Measurements from ENCODE around the gene TMEM116. TPM values are rescaled to one million over a fixed set of nuclear protein-coding genes. Genes with fewer than 3 reads are reported as not detected.

The TMEM116 gene
- total RNA-seq, 2 experiments from 2014 or later: 12.7 to 13.4 TPM

DNA sequence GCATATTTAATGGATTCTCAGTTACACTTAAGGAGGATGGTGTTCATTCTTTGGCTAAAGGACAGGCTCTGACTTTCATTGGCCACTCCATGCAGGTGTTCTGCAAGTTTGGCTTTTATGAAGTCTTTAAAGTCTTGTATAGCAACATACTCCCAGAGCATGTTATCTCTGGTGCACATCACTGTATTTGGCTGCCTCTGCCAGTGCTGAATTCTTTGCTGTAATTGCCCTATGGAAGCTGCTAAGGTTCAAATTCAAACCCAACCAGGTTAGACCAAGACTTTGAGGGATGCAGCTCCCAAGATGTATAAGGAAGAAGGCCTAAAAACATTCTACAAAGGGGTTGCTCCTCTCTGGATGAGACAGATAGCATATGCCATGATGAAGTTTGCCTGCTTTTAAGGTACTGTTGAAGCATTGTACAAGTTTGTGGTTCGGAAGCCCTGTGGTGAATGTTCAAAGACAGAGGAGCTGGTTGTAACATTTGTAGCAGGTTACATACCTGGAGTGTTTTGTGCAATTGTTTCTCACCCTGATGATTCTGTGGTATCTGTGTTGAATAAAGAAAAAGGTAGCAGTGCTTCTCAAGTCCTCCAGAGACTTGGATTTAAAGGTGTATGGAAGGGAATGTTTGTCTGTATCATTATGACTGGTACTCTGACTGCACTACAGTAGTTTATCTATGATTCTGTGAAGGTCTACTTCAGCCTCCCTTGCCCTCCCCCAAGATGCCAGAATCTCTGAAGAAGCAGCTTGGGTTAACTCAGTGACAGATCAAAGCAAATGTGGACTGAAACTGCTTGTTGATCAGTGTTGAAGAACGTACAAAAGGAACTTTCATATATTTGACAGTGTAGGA is 19.4 kb downstream of the TMEM116 start:
- CTCF ChIA-PET: interaction anchor here (0.9 to 1.0 kb wide), 2 partner anchors 21 to 49 kb away, joined by 4 to 5 read pairs; no protein-coding TSS in a partner anchor
- Mint-ChIP-seq H3K4me1 (ENCODE audit: low read depth) (peaks cover 60% of the 10 kb centered on the region), H3K9me3 (no peaks in the 10 kb centered on the region), H3K4me3 (peak overlapping the region; percentile 72), H3K36me3 (ENCODE audit: low read depth) (peaks cover 2% of the 10 kb centered on the region), H3K27me3 (ENCODE audit: low read depth) (no peaks in the 10 kb centered on the region), H3K27ac (peak overlapping the region; percentile 31)
- peak; percentile 42 for DNase-seq
- intact Hi-C loops (cut with micrococcal nuclease): loop anchor here (1.0 to 5.0 kb wide), 4 partner anchors 20 to 151 kb away; partner anchors contain the start of genes ERP29, MAPKAPK5 and TMEM116

DNA sequence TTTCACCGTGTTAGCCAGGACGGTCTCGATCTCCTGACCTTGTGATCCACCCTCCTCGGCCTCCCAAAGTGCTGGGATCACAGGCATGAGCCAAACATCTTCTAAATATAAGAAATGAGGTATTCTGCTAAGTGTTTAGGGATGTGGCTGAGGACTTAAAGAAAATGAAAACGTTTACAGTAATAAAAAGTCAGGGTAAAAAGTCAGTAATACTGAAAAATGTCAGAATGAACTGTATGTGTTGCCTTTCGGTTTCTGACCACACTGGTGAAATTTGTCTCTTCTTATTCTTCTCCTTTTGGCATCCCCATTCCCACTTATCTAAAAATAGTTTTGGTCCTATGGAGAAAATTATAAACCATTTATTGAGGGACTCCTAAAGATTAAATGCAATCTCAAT is 20.5 kb downstream of the TMEM116 start:
- H3K9me3 Mint-ChIP-seq: no peaks in the 10 kb centered on the region
- H3K4me1 Mint-ChIP-seq (ENCODE audit: low read depth): peaks cover 52% of the 10 kb centered on the region
- H3K4me3 Mint-ChIP-seq: no peak overlapping the region
- DNase-seq: no peak
- intact Hi-C loops (cut with micrococcal nuclease): loop anchor here (1.0 to 5.0 kb wide), 4 partner anchors 9 to 150 kb away; partner anchors contain the start of gene MAPKAPK5
- peak overlapping the region; percentile 47 for H3K27ac Mint-ChIP-seq
- CTCF ChIA-PET: interaction anchor here (0.9 kb wide), 1 partner anchor 22 kb away, joined by 4 read pairs; no protein-coding TSS in a partner anchor
- H3K27me3 Mint-ChIP-seq (ENCODE audit: low read depth): no peaks in the 10 kb centered on the region
- peaks cover 2% of the 10 kb centered on the region for H3K36me3 Mint-ChIP-seq (ENCODE audit: low read depth)

DNA sequence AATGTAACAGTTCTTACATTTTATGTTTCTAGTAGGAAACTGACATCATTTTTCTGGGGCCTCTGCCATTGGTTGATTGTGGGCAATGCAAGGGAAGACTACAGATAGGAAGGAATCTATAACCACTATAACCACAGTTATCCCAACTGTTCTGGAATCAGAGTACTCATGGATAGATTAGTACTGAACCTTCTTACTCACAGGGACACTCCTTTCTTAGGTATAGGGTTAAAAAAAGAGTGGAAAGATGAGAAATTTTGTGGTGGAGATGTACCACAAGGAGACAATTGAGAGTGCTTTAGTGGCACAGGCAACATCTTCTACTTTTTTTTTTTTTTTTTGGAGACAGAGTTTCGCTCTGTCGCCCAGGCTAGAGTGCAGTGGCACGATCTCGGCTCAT is 21.0 kb downstream of the TMEM116 start:
- DNase-seq: no peak
- Mint-ChIP-seq H3K9me3 (no peaks in the 10 kb centered on the region), H3K27ac (no peak overlapping the region), H3K4me1 (ENCODE audit: low read depth) (peaks cover 50% of the 10 kb centered on the region), H3K36me3 (ENCODE audit: low read depth) (peaks cover 2% of the 10 kb centered on the region), H3K27me3 (ENCODE audit: low read depth) (no peaks in the 10 kb centered on the region), H3K4me3 (no peak overlapping the region)
- CTCF ChIA-PET: interaction anchor here (0.6 to 0.9 kb wide), 2 partner anchors 13 to 22 kb away, joined by 3 to 4 read pairs; no protein-coding TSS in a partner anchor
- intact Hi-C loops (cut with micrococcal nuclease): loop anchor here (1.0 to 5.0 kb wide), 4 partner anchors 9 to 150 kb away; partner anchors contain the start of gene MAPKAPK5

DNA sequence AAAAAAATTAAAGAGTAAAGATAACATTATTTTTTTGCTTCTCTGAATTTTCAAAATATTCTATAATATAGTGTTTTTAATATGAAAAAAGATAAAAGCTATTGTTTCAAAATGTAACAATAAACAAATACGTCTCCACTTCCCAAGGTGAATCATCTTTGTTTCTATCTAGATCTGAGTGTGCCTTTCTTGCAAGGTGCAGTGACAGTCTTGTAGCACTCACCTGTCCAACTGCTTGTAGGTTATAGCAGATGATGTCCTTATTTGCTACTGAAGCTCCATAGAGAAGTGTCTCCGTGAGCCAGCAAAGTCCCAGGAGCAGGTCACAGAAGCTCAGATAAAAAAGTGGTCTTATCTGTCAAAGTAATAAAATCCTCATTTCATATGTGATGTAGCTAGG is 21.4 kb downstream of the TMEM116 start:
- intact Hi-C loops (cut with micrococcal nuclease): loop anchor here (5.0 kb wide), 3 partner anchors 44 to 149 kb away; partner anchors contain the start of gene MAPKAPK5
- peaks cover 2% of the 10 kb centered on the region for H3K36me3 Mint-ChIP-seq (ENCODE audit: low read depth)
- CTCF ChIA-PET: interaction anchor here (0.5 to 0.9 kb wide), 3 partner anchors 13 to 43 kb away, joined by 3 to 4 read pairs (median 3); no protein-coding TSS in a partner anchor
- DNase-seq: no peak
- peaks cover 50% of the 10 kb centered on the region for H3K4me1 Mint-ChIP-seq (ENCODE audit: low read depth)
- H3K27ac Mint-ChIP-seq: no peak overlapping the region
- H3K27me3 Mint-ChIP-seq (ENCODE audit: low read depth): no peaks in the 10 kb centered on the region
- H3K9me3 Mint-ChIP-seq: no peaks in the 10 kb centered on the region
- no peak overlapping the region for H3K4me3 Mint-ChIP-seq

DNA sequence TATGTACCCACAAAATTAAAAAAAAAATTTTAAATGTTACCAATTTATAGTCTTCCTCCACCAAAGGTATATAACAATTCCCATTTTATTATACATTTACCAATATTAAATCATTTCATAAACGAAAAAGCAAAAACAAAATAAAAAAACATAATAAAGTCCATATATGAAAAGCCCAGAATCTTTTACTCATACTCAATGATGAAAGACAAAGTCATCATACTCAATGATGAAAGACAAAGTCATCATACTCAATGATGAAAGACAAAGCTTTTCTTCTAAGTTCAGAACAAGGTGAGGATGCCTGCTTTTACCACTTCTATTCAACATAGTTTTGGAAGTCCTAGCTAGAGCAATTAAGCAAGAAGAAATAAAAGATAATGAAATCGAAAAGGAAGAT is 28.1 kb downstream of the TMEM116 start:
- H3K4me1 Mint-ChIP-seq (ENCODE audit: low read depth): peaks cover 6% of the 10 kb centered on the region
- H3K4me3 Mint-ChIP-seq: no peak overlapping the region
- intact Hi-C loops (cut with micrococcal nuclease): no loop called here
- DNase-seq: no peak
- no peaks in the 10 kb centered on the region for H3K9me3 Mint-ChIP-seq
- no peak overlapping the region for H3K27ac Mint-ChIP-seq
- CTCF ChIA-PET: no interaction called here
- H3K36me3 Mint-ChIP-seq (ENCODE audit: low read depth): no peaks in the 10 kb centered on the region
- no peaks in the 10 kb centered on the region for H3K27me3 Mint-ChIP-seq (ENCODE audit: low read depth)

DNA sequence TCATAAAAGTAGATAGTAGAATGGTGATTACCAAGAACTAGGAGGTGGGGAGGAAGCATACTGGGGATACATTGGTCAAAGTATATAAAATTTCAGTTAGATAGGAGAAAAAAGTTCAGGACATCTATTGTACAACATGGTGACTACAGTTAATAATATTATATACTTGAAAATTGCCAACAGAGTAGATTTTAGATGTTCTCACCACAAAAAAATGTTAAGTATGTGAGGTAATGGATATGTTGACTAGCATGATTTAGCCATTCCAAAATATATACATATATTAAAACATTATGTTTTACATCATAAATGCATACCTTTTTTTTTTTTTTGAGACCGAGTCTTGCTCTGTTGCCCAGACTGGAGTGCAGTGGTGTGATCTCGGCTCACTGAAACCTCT is 31.0 kb downstream of the TMEM116 start:
- H3K4me1 Mint-ChIP-seq (ENCODE audit: low read depth): peaks cover 8% of the 10 kb centered on the region
- CTCF ChIA-PET: no interaction called here
- no peaks in the 10 kb centered on the region for H3K36me3 Mint-ChIP-seq (ENCODE audit: low read depth)
- H3K27me3 Mint-ChIP-seq (ENCODE audit: low read depth): no peaks in the 10 kb centered on the region
- no peaks in the 10 kb centered on the region for H3K9me3 Mint-ChIP-seq
- intact Hi-C loops (cut with micrococcal nuclease): no loop called here
- no peak overlapping the region for H3K4me3 Mint-ChIP-seq
- no peak for DNase-seq
- H3K27ac Mint-ChIP-seq: no peak overlapping the region

DNA sequence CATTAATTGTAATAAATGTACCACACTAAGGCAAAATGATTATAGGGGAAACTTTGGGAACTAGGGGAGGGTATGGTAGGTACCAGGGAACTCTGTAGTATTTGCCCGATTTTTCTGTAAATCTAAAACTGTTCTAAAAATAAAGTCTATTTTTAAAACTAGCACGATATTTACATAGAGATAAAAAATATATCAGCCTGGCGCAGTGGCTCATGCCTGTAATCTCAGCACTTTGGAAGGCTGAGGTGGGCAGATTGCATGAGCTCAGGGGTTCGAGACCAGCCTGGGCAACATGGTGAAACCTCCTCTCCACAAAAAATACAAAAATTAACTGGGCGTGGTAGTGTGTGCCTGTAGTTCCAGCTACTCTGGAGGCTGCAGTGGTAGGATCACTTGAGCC is 32.4 kb downstream of the TMEM116 start:
- H3K4me1 Mint-ChIP-seq (ENCODE audit: low read depth): peaks cover 15% of the 10 kb centered on the region
- H3K4me3 Mint-ChIP-seq: no peak overlapping the region
- CTCF ChIA-PET: interaction anchor here (0.9 kb wide), 1 partner anchor 406 kb away, joined by 3 read pairs; no protein-coding TSS in a partner anchor
- no peaks in the 10 kb centered on the region for H3K9me3 Mint-ChIP-seq
- H3K27me3 Mint-ChIP-seq (ENCODE audit: low read depth): no peaks in the 10 kb centered on the region
- intact Hi-C loops (cut with micrococcal nuclease): no loop called here
- no peak for DNase-seq
- H3K27ac Mint-ChIP-seq: no peak overlapping the region
- H3K36me3 Mint-ChIP-seq (ENCODE audit: low read depth): no peaks in the 10 kb centered on the region

DNA sequence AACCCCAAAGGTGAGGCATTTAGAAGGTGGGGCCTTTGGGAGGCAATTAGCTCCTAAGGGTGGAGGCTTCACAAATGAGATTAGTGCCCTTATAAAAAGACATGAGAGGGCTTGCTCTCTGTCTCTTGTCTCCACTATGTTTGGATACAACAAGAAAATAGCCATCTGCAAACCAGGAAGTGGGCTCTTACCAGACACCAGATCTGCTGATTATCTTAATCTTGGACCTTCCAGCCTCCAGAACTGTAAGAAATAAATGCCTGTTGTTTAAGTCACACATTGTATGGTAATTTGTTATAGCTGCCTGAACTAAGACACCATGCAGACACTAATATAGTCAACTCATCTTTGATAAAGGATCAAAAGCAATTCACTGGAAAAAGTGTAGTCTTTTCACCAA is 34.4 kb downstream of the TMEM116 start:
- CTCF ChIA-PET: interaction anchor here (0.6 kb wide), 2 partner anchors 13 to 34 kb away, joined by 3 to 4 read pairs; no protein-coding TSS in a partner anchor
- intact Hi-C loops (cut with micrococcal nuclease): no loop called here
- Mint-ChIP-seq H3K9me3 (no peaks in the 10 kb centered on the region), H3K4me1 (ENCODE audit: low read depth) (peaks cover 15% of the 10 kb centered on the region), H3K27ac (no peak overlapping the region), H3K27me3 (ENCODE audit: low read depth) (no peaks in the 10 kb centered on the region), H3K36me3 (ENCODE audit: low read depth) (no peaks in the 10 kb centered on the region), H3K4me3 (no peak overlapping the region)
- DNase-seq: no peak

DNA sequence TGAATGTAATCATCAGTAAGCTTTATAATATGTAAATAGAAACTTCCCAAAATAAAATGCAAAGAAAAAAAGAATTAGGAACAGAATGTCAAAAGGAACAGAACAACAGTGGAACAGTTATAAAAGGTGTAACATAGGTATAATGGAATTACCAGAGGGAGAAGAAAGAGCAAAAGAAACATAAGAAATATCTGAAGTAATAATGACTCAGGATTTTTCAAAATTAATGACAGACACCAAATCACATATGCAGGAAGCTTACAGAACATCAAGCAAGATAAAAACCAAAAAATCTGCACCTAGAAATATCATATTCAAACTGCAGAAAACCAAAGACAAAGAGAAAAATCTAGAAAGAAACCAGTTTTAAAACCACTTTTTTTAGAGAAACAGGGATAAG is 36.1 kb downstream of the TMEM116 start:
- intact Hi-C loops (cut with micrococcal nuclease): no loop called here
- H3K27ac Mint-ChIP-seq: no peak overlapping the region

DNA sequence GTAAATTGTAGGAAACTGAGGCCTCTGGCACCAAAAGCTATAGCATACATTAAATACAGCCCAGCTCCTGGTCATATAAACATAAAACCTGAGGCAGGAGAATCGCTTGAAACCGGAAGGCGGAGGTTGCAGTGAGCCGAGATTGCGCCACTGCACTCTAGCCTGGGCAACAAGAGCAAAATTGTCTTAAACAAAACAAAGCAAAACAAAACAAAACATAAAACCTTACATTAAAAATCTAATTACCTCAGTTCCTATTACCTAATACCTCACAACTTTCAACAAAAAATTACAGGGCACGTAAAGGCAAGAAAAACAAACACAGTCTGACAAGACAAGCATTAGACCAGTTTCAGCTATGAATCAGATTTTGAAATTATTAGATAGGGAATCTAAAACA is 36.7 kb downstream of the TMEM116 start:
- no peak overlapping the region for H3K4me3 Mint-ChIP-seq
- H3K27ac Mint-ChIP-seq: no peak overlapping the region
- no peak for DNase-seq
- H3K27me3 Mint-ChIP-seq (ENCODE audit: low read depth): no peaks in the 10 kb centered on the region
- peaks cover 15% of the 10 kb centered on the region for H3K4me1 Mint-ChIP-seq (ENCODE audit: low read depth)
- H3K9me3 Mint-ChIP-seq: no peaks in the 10 kb centered on the region
- intact Hi-C loops (cut with micrococcal nuclease): no loop called here
- H3K36me3 Mint-ChIP-seq (ENCODE audit: low read depth): no peaks in the 10 kb centered on the region
- CTCF ChIA-PET: interaction anchor here (0.8 to 1.5 kb wide), 2 partner anchors 37 to 525 kb away, joined by 5 to 6 read pairs; partner anchors contain the start of genes ERP29 and TMEM116

More for the DNA sequence above, 36.1 kb downstream of the TMEM116 start:
- CTCF ChIA-PET: interaction anchor here (0.6 to 0.8 kb wide), 2 partner anchors 226 to 525 kb away, joined by 4 to 5 read pairs; no protein-coding TSS in a partner anchor
- Mint-ChIP-seq H3K4me1 (ENCODE audit: low read depth) (peaks cover 15% of the 10 kb centered on the region), H3K27me3 (ENCODE audit: low read depth) (no peaks in the 10 kb centered on the region), H3K4me3 (no peak overlapping the region), H3K9me3 (no peaks in the 10 kb centered on the region), H3K36me3 (ENCODE audit: low read depth) (no peaks in the 10 kb centered on the region)
- DNase-seq: no peak

DNA sequence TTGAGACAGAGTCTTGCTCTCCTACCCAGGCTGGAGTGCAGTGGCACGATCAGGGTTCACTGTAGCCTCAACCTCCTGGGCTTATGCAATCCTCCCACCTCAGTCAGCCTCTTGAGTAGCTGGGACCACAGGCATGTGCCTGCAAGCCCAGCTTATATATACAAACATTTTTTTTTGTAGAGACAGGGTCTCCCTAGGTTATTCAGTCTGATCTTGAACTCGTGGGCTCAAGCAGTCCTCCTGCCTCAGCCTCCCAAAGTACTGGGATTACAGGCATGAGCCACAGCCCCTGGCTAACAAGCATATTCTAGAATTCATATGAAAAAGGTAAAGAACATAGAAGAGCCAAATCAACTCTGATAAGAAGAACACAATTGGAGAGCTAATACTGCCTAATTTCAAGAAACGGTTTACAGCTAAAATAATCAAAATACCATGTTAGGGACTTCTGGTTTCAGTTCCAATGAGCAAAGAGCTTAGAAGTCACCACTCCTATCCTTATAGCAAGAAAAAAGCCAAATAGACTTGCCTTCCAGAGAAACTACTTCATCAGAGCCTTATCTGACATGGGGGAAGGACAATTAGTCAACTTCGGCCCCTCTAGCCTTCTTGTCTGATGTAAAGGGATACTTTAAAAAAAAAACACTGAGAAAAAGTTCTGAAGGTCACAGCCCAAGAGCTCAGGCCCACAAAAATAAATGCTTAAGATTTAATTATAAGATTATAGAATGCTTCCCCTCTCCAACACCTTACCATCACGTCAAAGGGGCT is 37.6 kb downstream of the TMEM116 start:
- no peak for DNase-seq
- Mint-ChIP-seq H3K4me1 (ENCODE audit: low read depth) (peaks cover 15% of the 10 kb centered on the region), H3K9me3 (peaks cover 4% of the 10 kb centered on the region), H3K36me3 (ENCODE audit: low read depth) (peaks cover 3% of the 10 kb centered on the region), H3K27me3 (ENCODE audit: low read depth) (no peaks in the 10 kb centered on the region), H3K4me3 (no peak overlapping the region), H3K27ac (no peak overlapping the region)
- CTCF ChIA-PET: interaction anchor here (0.6 to 1.5 kb wide), 3 partner anchors 35 to 446 kb away, joined by 3 to 6 read pairs (median 5); partner anchors contain the start of genes ERP29 and TMEM116
- intact Hi-C loops (cut with micrococcal nuclease): no loop called here

DNA sequence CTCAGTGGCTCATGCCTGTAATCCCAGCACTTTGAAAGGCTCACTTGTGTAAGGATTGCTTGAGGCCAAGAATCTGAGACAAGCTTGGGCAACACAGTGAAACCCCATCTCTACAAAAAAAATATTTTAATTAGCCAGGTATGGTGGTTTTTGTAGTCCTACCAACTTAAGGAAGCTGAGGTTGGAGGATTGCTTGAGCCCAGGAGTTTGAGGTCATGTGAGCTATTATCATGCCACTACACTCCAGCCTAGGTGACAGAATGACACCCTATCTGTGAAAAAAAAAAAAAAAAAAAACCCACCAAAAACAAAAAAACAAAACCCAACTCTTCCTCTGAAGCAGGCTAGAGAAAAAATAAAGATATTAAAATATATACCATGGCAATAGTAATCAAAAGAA is 41.2 kb downstream of the TMEM116 start:
- Mint-ChIP-seq H3K9me3 (peaks cover 4% of the 10 kb centered on the region), H3K4me3 (no peak overlapping the region), H3K27ac (no peak overlapping the region), H3K4me1 (ENCODE audit: low read depth) (peaks cover 18% of the 10 kb centered on the region), H3K27me3 (ENCODE audit: low read depth) (no peaks in the 10 kb centered on the region), H3K36me3 (ENCODE audit: low read depth) (peaks cover 5% of the 10 kb centered on the region)
- intact Hi-C loops (cut with micrococcal nuclease): no loop called here
- DNase-seq: no peak
- CTCF ChIA-PET: no interaction called here
